H1 (cell line): ENCODE measurements around the gene ARHGAP10. TPM values are rescaled to one million over a fixed set of nuclear protein-coding genes. Genes with fewer than 3 reads are reported as not detected.

Experiments used
- CTCF ChIA-PET: fragments of 300-600 bp; sonication (Branson Sonifier 250); formaldehyde crosslinking; loops from one replicate; lab custom pipeline; 2021; ENCODE audit not compliant: partially characterized antibody; lab: Charles Lee
- POLR2A ChIA-PET: fragments of 300-600 bp; sonication (Branson Sonifier 250); formaldehyde crosslinking; loops from one replicate; lab custom pipeline; 2021; ENCODE audit warnings: inconsistent platforms; ENCODE audit not compliant: partially characterized antibody; lab: Charles Lee
- DNase-seq, 2 experiments: peaks; one replicate each; pipeline versions ENCODE4 v3.0.0 to v3.0.0-alpha.2; 2010 to 2022; ENCODE audit warnings: low spot score in 2 of 2, low read depth in 1 of 2, mixed read lengths in 1 of 2
- FAIRE-seq: peaks from 2 replicates; lab custom pipeline; 2011; peaks lifted over from hg19 to GRCh38; lab: Jason Lieb, UNC
- H2AFZ ChIP-seq: 2 replicates; pipeline ENCODE4 v1.8.1; 2012; ENCODE audit warnings: low read length, inconsistent platforms
- H2AK5ac ChIP-seq: 2 replicates; pipeline ENCODE4 v1.6.1; 2013; ENCODE audit warnings: low read depth, low read length
- H2BK120ac ChIP-seq: replicated peaks from 2 replicates; pipeline ENCODE3; 2013; ENCODE audit warnings: low read depth, low read length, inconsistent platforms
- H2BK12ac ChIP-seq: 2 replicates; pipeline ENCODE4 v1.6.1; 2013; ENCODE audit warnings: low read depth, low read length
- H2BK15ac ChIP-seq: 2 replicates; pipeline ENCODE4 v1.6.1; 2013; ENCODE audit warnings: low read length
- H2BK20ac ChIP-seq: 2 replicates; pipeline ENCODE4 v1.6.1; 2013; ENCODE audit warnings: low read length
- H2BK5ac ChIP-seq: 2 replicates; pipeline ENCODE4 v1.6.1; 2013; ENCODE audit warnings: low read depth, low read length
- H3K14ac ChIP-seq: 2 replicates; pipeline ENCODE4 v1.6.1; 2013; ENCODE audit warnings: inconsistent platforms; ENCODE audit not compliant: insufficient read length
- H3K18ac ChIP-seq: 2 replicates; pipeline ENCODE4 v1.6.1; 2013; ENCODE audit warnings: low read length; ENCODE audit errors: extremely low read depth
- H3K23ac ChIP-seq: 2 replicates; pipeline ENCODE4 v1.6.1; 2013; ENCODE audit warnings: inconsistent platforms; ENCODE audit not compliant: insufficient read length
- H3K23me2 ChIP-seq: 2 replicates; pipeline ENCODE4 v1.6.1; 2013; ENCODE audit warnings: low read depth, low read length
- H3K27ac ChIP-seq: 2 replicates; pipeline ENCODE4 v1.6.1; 2011; ENCODE audit warnings: low read depth, low read length, inconsistent platforms
- H3K27me3 ChIP-seq, 4 experiments: replicated peaks in 1 of 4; 1 replicate in 1 of 4; 2 replicates in 3 of 4; pipeline versions ENCODE4 v1.6.1 to v1.8.1; 2011 to 2013; ENCODE audit warnings: low read length in 3 of 4, mild to moderate bottlenecking in 3 of 4, inconsistent platforms in 2 of 4, mixed read lengths in 2 of 4, moderate library complexity in 1 of 4; ENCODE audit not compliant: control insufficient read depth in 3 of 4, insufficient read depth in 3 of 4; ENCODE audit errors: extremely low read depth in 1 of 4
- H3K36me3 ChIP-seq, 4 experiments: 2 replicates each; pipeline versions ENCODE4 v1.6.1 to v1.8.1; 2011 to 2013; ENCODE audit warnings: mild to moderate bottlenecking in 4 of 4, low read length in 3 of 4, moderate library complexity in 2 of 4, control low read depth in 1 of 4, inconsistent platforms in 1 of 4; ENCODE audit not compliant: insufficient read depth in 4 of 4, control insufficient read depth in 2 of 4
- H3K4ac ChIP-seq: replicated peaks from 2 replicates; pipeline ENCODE3; 2013; ENCODE audit warnings: low read length, low read depth, mixed read lengths, inconsistent platforms; ENCODE audit not compliant: insufficient read length
- H3K4me1 ChIP-seq, 4 experiments: replicated peaks in 1 of 4; 1 replicate in 1 of 4; 2 replicates in 3 of 4; pipeline versions ENCODE4 v1.6.1 to v1.8.1; 2011 to 2013; ENCODE audit warnings: low read length in 3 of 4, inconsistent platforms in 2 of 4, mixed read lengths in 1 of 4; ENCODE audit not compliant: insufficient read depth in 4 of 4, control insufficient read depth in 3 of 4
- H3K4me2 ChIP-seq, 2 experiments: 2 replicates each; pipeline versions ENCODE4 v1.6.1 to v1.8.1; 2011 to 2013; ENCODE audit warnings: low read depth in 2 of 2, low read length in 2 of 2, control low read depth in 1 of 2, inconsistent platforms in 1 of 2, mild to moderate bottlenecking in 1 of 2; ENCODE audit not compliant: insufficient read depth in 1 of 2
- H3K4me3 ChIP-seq, 4 experiments: fragments of 200-600, 300-600 bp in 1 of 4; sonication (generic), shearing (Covaris generic), sonication (Bioruptor Twin) in 1 of 4; 2 replicates each; pipeline versions ENCODE4 v1.5.1 to v1.8.1; 2011 to 2016; ENCODE audit warnings: low read length in 4 of 4, low read depth in 3 of 4, control low read depth in 2 of 4, inconsistent platforms in 2 of 4, mild to moderate bottlenecking in 2 of 4, mixed read lengths in 1 of 4, moderate library complexity in 1 of 4; ENCODE audit not compliant: insufficient read depth in 2 of 4; ENCODE audit errors: extremely low read depth in 1 of 4
- H3K56ac ChIP-seq: replicated peaks from 2 replicates; pipeline ENCODE3; 2013; ENCODE audit warnings: low read depth, mild to moderate bottlenecking, mixed read lengths, low read length, inconsistent platforms; ENCODE audit not compliant: insufficient read length
- H3K79me1 ChIP-seq: 2 replicates; pipeline ENCODE4 v1.6.1; 2013; ENCODE audit warnings: low read depth, low read length, control low read depth
- H3K79me2 ChIP-seq, 2 experiments: 2 replicates each; pipeline versions ENCODE4 v1.6.1 to v1.8.1; 2012 to 2013; ENCODE audit warnings: low read length in 2 of 2, mild to moderate bottlenecking in 2 of 2, inconsistent platforms in 1 of 2; ENCODE audit not compliant: insufficient read depth in 2 of 2, control insufficient read depth in 1 of 2
- H3K9ac ChIP-seq, 4 experiments: replicated peaks in 1 of 4; 1 replicate in 1 of 4; 2 replicates in 3 of 4; pipeline versions ENCODE4 v1.6.1 to v1.8.1; 2011 to 2013; ENCODE audit warnings: low read depth in 3 of 4, low read length in 3 of 4, control low read depth in 2 of 4, mild to moderate bottlenecking in 2 of 4, moderate library complexity in 2 of 4, inconsistent platforms in 1 of 4; ENCODE audit errors: extremely low read depth in 1 of 4
- H3K9me3 ChIP-seq, 2 experiments: 2 replicates each; pipeline versions ENCODE4 v1.6.1 to v1.8.1; 2012 to 2013; ENCODE audit warnings: mild to moderate bottlenecking in 2 of 2, moderate library complexity in 2 of 2, control low read depth in 1 of 2, inconsistent platforms in 1 of 2, low read depth in 1 of 2, low read length in 1 of 2, mixed read lengths in 1 of 2; ENCODE audit not compliant: insufficient read depth in 2 of 2
- H4K20me1 ChIP-seq, 2 experiments: replicated peaks in 1 of 2; 2 replicates each; pipeline versions ENCODE3 to v1.8.1; 2011 to 2013; ENCODE audit warnings: inconsistent platforms in 2 of 2, low read length in 2 of 2, mild to moderate bottlenecking in 1 of 2; ENCODE audit not compliant: insufficient read depth in 2 of 2, control insufficient read depth in 1 of 2
- H4K5ac ChIP-seq: 2 replicates; pipeline ENCODE4 v1.6.1; 2013; ENCODE audit warnings: low read length, low read depth, mixed read lengths, inconsistent platforms; ENCODE audit not compliant: insufficient read length
- H4K8ac ChIP-seq: 2 replicates; pipeline ENCODE4 v1.8.0; 2013; ENCODE audit warnings: mild to moderate bottlenecking, moderate library complexity, low read length, inconsistent platforms; ENCODE audit not compliant: insufficient read depth; ENCODE audit errors: extremely low read depth
- H4K91ac ChIP-seq: replicated peaks from 2 replicates; pipeline ENCODE3; 2013; ENCODE audit warnings: low read length, mixed read lengths, inconsistent platforms; ENCODE audit not compliant: insufficient read length
- BRCA1 ChIP-seq: IDR thresholded peaks from 2 replicates; pipeline ENCODE4 v1.6.1; 2012; ENCODE audit warnings: low read depth, low read length, improper control_type of control experiment
- CEBPB ChIP-seq: IDR thresholded peaks from 2 replicates; pipeline ENCODE4 v1.6.1; 2012; ENCODE audit warnings: low read depth, low read length
- CHD1 ChIP-seq: IDR thresholded peaks from 2 replicates; pipeline ENCODE4 v1.6.1; 2012; ENCODE audit warnings: low read depth, low read length, improper control_type of control experiment
- CTCF ChIP-seq, 3 experiments: IDR thresholded peaks; 1 replicate in 2 of 3; 2 replicates in 1 of 3; pipeline versions ENCODE4 v1.5.1 to v1.6.1; 2011; ENCODE audit warnings: low read length in 3 of 3, mild to moderate bottlenecking in 3 of 3, inconsistent platforms in 2 of 3, low read depth in 1 of 3, moderate library complexity in 1 of 3; ENCODE audit not compliant: insufficient read depth in 1 of 3; ENCODE audit errors: control extremely low read depth in 1 of 3
- E2F6 ChIP-seq: IDR thresholded peaks from 2 replicates; pipeline ENCODE4 v1.6.1; 2012; ENCODE audit warnings: inconsistent platforms
- HDAC2 ChIP-seq, 2 experiments: fragments of 300-600 bp in 1 of 2; sonication (generic) in 1 of 2; IDR thresholded peaks; 2 replicates each; pipeline ENCODE4 v1.6.1; 2011 to 2012; ENCODE audit warnings: low read depth in 2 of 2, low read length in 2 of 2, mild to moderate bottlenecking in 2 of 2, moderate library complexity in 2 of 2, borderline replicate concordance in 1 of 2, inconsistent platforms in 1 of 2
- KDM1A ChIP-seq: fragments of 200-600, 300-600 bp; sonication (generic); IDR thresholded peaks from 2 replicates; pipeline ENCODE4 v1.7.1; 2016; ENCODE audit warnings: mild to moderate bottlenecking, low read length, borderline replicate concordance
- POU5F1 ChIP-seq: IDR thresholded peaks from 2 replicates; pipeline ENCODE4 v1.6.1; 2011; ENCODE audit warnings: low read depth, mild to moderate bottlenecking, low read length, moderate library complexity
- RNF2 ChIP-seq: fragments of 200-900, 300-1000 bp; sonication (generic); IDR thresholded peaks from 2 replicates; pipeline ENCODE4 v1.7.1; 2016; ENCODE audit warnings: borderline replicate concordance, low read depth, mild to moderate bottlenecking, antibody characterized with exemption, low read length; ENCODE audit not compliant: poor library complexity, severe bottlenecking; ENCODE audit errors: missing control alignments
- SAP30 ChIP-seq: fragments of 300-600 bp; sonication (generic); IDR thresholded peaks from 2 replicates; pipeline ENCODE4 v1.7.1; 2012; ENCODE audit warnings: low read length, moderate library complexity, mild to moderate bottlenecking, inconsistent platforms; ENCODE audit not compliant: insufficient read depth, insufficient replicate concordance
- SIN3A ChIP-seq, 2 experiments: IDR thresholded peaks in 1 of 2; conservative IDR thresholded peaks in 1 of 2; 2 replicates each; pipeline ENCODE4 v1.6.1; 2011 to 2012; ENCODE audit warnings: low read length in 2 of 2, improper control_type of control experiment in 1 of 2, low read depth in 1 of 2, mild to moderate bottlenecking in 1 of 2
- polyA plus RNA-seq, 7 experiments: library from polyadenylated mRNA; depleted of rRNA in 3 of 7; stranded (reverse) in 5 of 7; unstranded in 2 of 7; fragments of >200 nt in 5 of 7; fragments of 200-250 nt in 2 of 7; gene quantifications; 1 replicate in 5 of 7; 2 replicates in 1 of 7; 4 replicates in 1 of 7; pipeline versions ENCODE4 v1.2.1 to v1.2.3, GENCODE V29; 2011 to 2013; ENCODE audit warnings: missing spikeins in 2 of 7, mixed read lengths in 2 of 7
- total RNA-seq: library from RNA; stranded (reverse); fragmentation: NEBNext Ultra II Directional; extraction: Animal tissue kit (Norgen Biotek cat#: 25700); gene quantifications from 2 replicates; pipeline ENCODE4 v1.2.1, GENCODE V29; 2021

ARHGAP10 gene
- total and polyA plus RNA-seq, 2 of the 8 experiments (the other 6 are each of a cell fraction or from before 2014, with no cell fraction given), result 3.7 to 6.1 TPM

GRCh38 chr4:148114436-148114835 lies 382.5 kb downstream of the ARHGAP10 start:
- Histone ChIP-seq H4K20me1 (no peaks in the 10 kb centered on the region), H2BK12ac (peak overlapping the region; percentile 0; the same call in 1 of the 2 replicates), H2BK15ac (no peak overlapping the region), H2BK5ac (no peak overlapping the region), H3K79me2 (no peaks in the 10 kb centered on the region), H3K9me3 (no peaks in the 10 kb centered on the region), H3K18ac (no peak overlapping the region; the same call in 1 of the 2 replicates), H2BK120ac (no peak overlapping the region), H3K4ac (no peak overlapping the region), H3K79me1 (no peaks in the 10 kb centered on the region), H2BK20ac (no peak overlapping the region), H3K9ac (no peak overlapping the region), H3K14ac (no peak overlapping the region), H3K4me2 (no peak overlapping the region), H3K56ac (no peak overlapping the region), H3K27ac (no peak overlapping the region), H3K23me2 (no peaks in the 10 kb centered on the region), H3K23ac (no peak overlapping the region), H2AFZ (no peak overlapping the region), H4K5ac (no peak overlapping the region), H4K8ac (no peak overlapping the region), H2AK5ac (no peak overlapping the region), H3K27me3 (no peaks in the 10 kb centered on the region), H4K91ac (no peak overlapping the region), H3K36me3 (no peaks in the 10 kb centered on the region), H3K4me3 (no peak overlapping the region), H3K4me1 (peaks cover 0 to 19% (median 1%) of the 10 kb centered on the region in 4 experiments; a peak in 4 of 7 replicates)
- DNase-seq (no peak), FAIRE-seq (no peak)
- ChIA-PET CTCF (no interaction called here), POLR2A (no interaction called here)
- TF ChIP-seq E2F6 (no peak), POU5F1 (no peak), CEBPB (no peak), HDAC2 (IDR thresholded peaks at IDR 0.05; ENCODE audit: borderline replicate concordance in 1 of 2, low read depth in 2 of 2, low read length in 2 of 2) (no peak), BRCA1 (no peak), KDM1A (no peak), CHD1 (no peak), SAP30 (no peak), RNF2 (no peak), SIN3A (conservative IDR thresholded peaks at IDR 0.05 in 1 of 2, IDR thresholded peaks at IDR 0.05 in 1 of 2; ENCODE audit: low read depth in 1 of 2, low read length in 2 of 2) (no peak), CTCF (IDR thresholded peaks at IDR 0.05; ENCODE audit: control extremely low read depth in 1 of 3, insufficient read depth in 1 of 3, low read depth in 1 of 3, low read length in 3 of 3) (no peak)
